Activated B cell treated with CpG ODN at 0.5 μM for 24 hours (primary cell): ENCODE measurements around the gene PRKD3. TPM values are rescaled to one million over a fixed set of nuclear protein-coding genes. Genes with fewer than 3 reads are reported as not detected.

ENCODE experiments used
- ATAC-seq: fragments of 200-7000 bp; cut with Tn5 transposase; one replicate; pipeline ENCODE4 v1.10.0; 2021; ENCODE audit warnings: low read depth, mild to moderate bottlenecking, moderate library complexity
- CTCF ChIA-PET: fragments of 350-600 bp; sonication (Branson Sonifier 250); formaldehyde crosslinking; loops from one replicate; lab custom pipeline; 2021; ENCODE audit warnings: antibody characterized with exemption; lab: Charles Lee
- POLR2A ChIA-PET: fragments of 350-600 bp; sonication (Branson Sonifier 250); formaldehyde crosslinking; loops from one replicate; lab custom pipeline; 2021; ENCODE audit warnings: antibody characterized with exemption; lab: Charles Lee
- DNase-seq: peaks from one replicate; pipeline ENCODE4 v3.0.0; 2022
- H3K27ac Mint-ChIP-seq: one replicate; pipeline ENCODE4 v1.8.0; 2020; ENCODE audit warnings: mixed read lengths
- H3K27me3 Mint-ChIP-seq: one replicate; pipeline ENCODE4 v1.8.0; 2021; ENCODE audit warnings: mixed read lengths
- H3K36me3 Mint-ChIP-seq: one replicate; pipeline ENCODE4 v1.8.0; 2021; ENCODE audit warnings: low read depth, mixed read lengths
- H3K4me1 Mint-ChIP-seq: one replicate; pipeline ENCODE4 v1.8.0; 2021; ENCODE audit warnings: mixed read lengths
- H3K4me3 Mint-ChIP-seq: one replicate; pipeline ENCODE4 v1.8.0; 2020; ENCODE audit warnings: mild to moderate bottlenecking, mixed read lengths
- H3K9me3 Mint-ChIP-seq: one replicate; pipeline ENCODE4 v1.8.0; 2020; ENCODE audit warnings: mixed read lengths
- CTCF ChIP-seq: fragments of 200-600 bp; IDR thresholded peaks from one replicate; pipeline ENCODE4 v1.8.0; 2022; ENCODE audit warnings: antibody characterized with exemption, mild to moderate bottlenecking
- intact Hi-C: fragments of 100-400 bp; cut with micrococcal nuclease; formaldehyde crosslinking; loops from one replicate; pipeline ENCODE4 v1.15.1; 2024
- total RNA-seq: library from RNA; stranded (reverse); gene quantifications from 2 replicates; pipeline ENCODE4 v1.2.3, GENCODE V29; 2022

Gene PRKD3
- total RNA-seq, 1 donor from 2014 or later, result 82.5 TPM

GRCh38 chr2:37330681-37331080 lies 6.0 kb upstream of the PRKD3 start:
- no peak overlapping the region for H3K27ac Mint-ChIP-seq
- ChIA-PET CTCF (interaction anchor here (0.8 kb wide), 1 partner anchor 14 kb away, joined by 3 read pairs; the partner anchor contains the start of gene QPCT), POLR2A (interaction anchor here (0.6 kb wide), 1 partner anchor 115 kb away, joined by 3 read pairs; no protein-coding TSS in a partner anchor)
- H3K4me1 Mint-ChIP-seq, result peaks cover 12% of the 10 kb centered on the region
- no peaks in the 10 kb centered on the region for H3K36me3 Mint-ChIP-seq
- H3K9me3 Mint-ChIP-seq, result no peaks in the 10 kb centered on the region
- no peak overlapping the region for H3K4me3 Mint-ChIP-seq
- ATAC-seq, result no peak
- TF ChIP-seq CTCF, result no peak
- intact Hi-C loops, result no loop called here
- no peak for DNase-seq
- no peaks in the 10 kb centered on the region for H3K27me3 Mint-ChIP-seq

GRCh38 chr2:37326866-37327634 lies 2.4 kb upstream of the PRKD3 start:
- Mint-ChIP-seq H3K9me3 (no peaks in the 10 kb centered on the region), H3K36me3 (peaks cover 9% of the 10 kb centered on the region), H3K27ac (no peak overlapping the region), H3K4me3 (no peak overlapping the region), H3K27me3 (no peaks in the 10 kb centered on the region), H3K4me1 (peaks cover 24% of the 10 kb centered on the region)
- ChIA-PET CTCF (no interaction called here), POLR2A (interaction anchor here (2.7 kb wide), 1 partner anchor 9 kb away, joined by 13 read pairs; no protein-coding TSS in a partner anchor)
- TF ChIP-seq CTCF, result no peak
- no peak for DNase-seq
- intact Hi-C loops, result no loop called here
- ATAC-seq, result no peak

GRCh38 chr2:37326285-37326684 lies 1.7 kb upstream of the PRKD3 start:
- Mint-ChIP-seq H3K36me3 (peaks cover 9% of the 10 kb centered on the region), H3K4me1 (peaks cover 31% of the 10 kb centered on the region), H3K27me3 (no peaks in the 10 kb centered on the region), H3K4me3 (peak overlapping the region; percentile 45), H3K27ac (no peak overlapping the region), H3K9me3 (no peaks in the 10 kb centered on the region)
- intact Hi-C loops, result no loop called here
- ChIA-PET POLR2A (interaction anchor here (2.7 kb wide), 1 partner anchor 10 kb away, joined by 13 read pairs; no protein-coding TSS in a partner anchor), CTCF (interaction anchor here (1.1 kb wide), 1 partner anchor 51 kb away, joined by 3 read pairs; no protein-coding TSS in a partner anchor)
- no peak for TF ChIP-seq CTCF
- no peak for DNase-seq
- ATAC-seq, result no peak

- DNase-seq (no peak), ATAC-seq (no peak)
- Mint-ChIP-seq H3K36me3 (peaks cover 9% of the 10 kb centered on the region), H3K27ac (peak overlapping the region; percentile 84), H3K4me3 (peak overlapping the region; percentile 87), H3K9me3 (no peaks in the 10 kb centered on the region), H3K27me3 (no peaks in the 10 kb centered on the region), H3K4me1 (peaks cover 37% of the 10 kb centered on the region)
- no peak for TF ChIP-seq CTCF
- CTCF ChIA-PET, result interaction anchor here (1.1 kb wide), 2 partner anchors 52 to 70 kb away, joined by 3 read pairs; no protein-coding TSS in a partner anchor
- intact Hi-C loops, result loop anchor here (1.0 to 2.0 kb wide), 5 partner anchors 19 to 94 kb away; partner anchors contain the start of genes CEBPZ, NDUFAF7 and QPCT
- POLR2A ChIA-PET, result interaction anchor here (0.6 to 4.2 kb wide), 10 partner anchors 11 to 359 kb away, joined by 3 to 37 read pairs (median 9); partner anchors contain the start of genes CEBPZ, NDUFAF7 and STRN
Observed at GRCh38 chr2:37325625-37326071, 1.0 kb upstream of the PRKD3 start.

GRCh38 chr2:37324536-37324785 lies 172 bp downstream of the PRKD3 start:
- H3K27me3 Mint-ChIP-seq, result no peaks in the 10 kb centered on the region
- peaks cover 44% of the 10 kb centered on the region for H3K4me1 Mint-ChIP-seq
- TF ChIP-seq CTCF, result no peak
- no peaks in the 10 kb centered on the region for H3K9me3 Mint-ChIP-seq
- no peak for ATAC-seq
- intact Hi-C loops, result loop anchor here (1.0 to 5.0 kb wide), 5 partner anchors 20 to 1426 kb away; partner anchors contain the start of genes ATL2 and QPCT
- ChIA-PET POLR2A (interaction anchor here (0.7 to 4.2 kb wide), 16 partner anchors 9 to 1427 kb away, joined by 3 to 37 read pairs (median 6); partner anchors contain the start of genes CEBPZ, NDUFAF7 and SRSF7), CTCF (interaction anchor here (1.1 kb wide), 1 partner anchor 71 kb away, joined by 3 read pairs; no protein-coding TSS in a partner anchor)
- H3K4me3 Mint-ChIP-seq, result peak overlapping the region; percentile 77
- peaks cover 9% of the 10 kb centered on the region for H3K36me3 Mint-ChIP-seq
- peak overlapping the region; percentile 63 for H3K27ac Mint-ChIP-seq
- no peak for DNase-seq
